Astrocyte of the spinal cord (primary cell): ENCODE measurements around the gene RERE.

ENCODE experiments used
- DNase-seq: peaks from one replicate; pipeline ENCODE4 v3.0.0; 2011; ENCODE audit warnings: low read depth, low spot score
- H3K4me3 ChIP-seq: 2 replicates; pipeline ENCODE4 v1.5.1; 2011; ENCODE audit warnings: low read depth, mild to moderate bottlenecking, low read length, moderate library complexity
- in situ Hi-C: cut with HindIII; loops from 2 replicates; pipeline ENCODE4 v1.10.0; 2017; ENCODE audit warnings: low sequenced_read_pairs
- TF ChIP-seq, protein P1 (sequence below): IDR thresholded peaks from 2 replicates; pipeline ENCODE4 v1.5.1; 2012; ENCODE audit warnings: low read depth, mild to moderate bottlenecking, low read length, inconsistent platforms

RERE gene

DNA sequence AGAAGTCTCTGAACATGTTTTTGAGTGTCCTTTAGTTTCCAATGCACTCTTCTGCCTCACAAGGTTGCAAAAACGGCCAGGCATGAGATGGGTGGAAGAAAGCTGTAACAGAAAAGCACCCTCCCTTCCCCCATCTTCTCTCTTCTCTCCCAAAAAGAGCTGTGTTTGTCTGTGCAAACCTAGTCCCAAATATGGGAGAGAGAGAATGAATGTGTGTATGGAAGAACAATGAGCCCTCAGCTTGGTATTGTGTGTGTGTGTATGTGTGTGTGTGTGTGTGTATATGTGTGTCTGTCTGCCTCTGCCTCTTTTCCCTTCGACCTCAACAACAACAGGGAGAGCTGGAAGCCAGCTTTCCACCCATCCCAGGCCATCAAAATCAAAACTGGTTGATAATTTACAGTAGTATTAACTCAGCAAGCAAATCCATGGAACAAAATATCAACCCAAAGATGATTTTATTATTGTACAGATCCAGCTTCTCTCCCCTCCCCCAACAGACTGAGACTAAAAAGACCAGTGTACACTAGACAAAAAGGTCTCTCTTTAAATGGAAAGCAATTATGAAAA, 1.8 kb downstream of the RERE start:
- in situ Hi-C loops: no loop called here
- DNase-seq: peak; percentile 38
- TF ChIP-seq, protein P1, sequence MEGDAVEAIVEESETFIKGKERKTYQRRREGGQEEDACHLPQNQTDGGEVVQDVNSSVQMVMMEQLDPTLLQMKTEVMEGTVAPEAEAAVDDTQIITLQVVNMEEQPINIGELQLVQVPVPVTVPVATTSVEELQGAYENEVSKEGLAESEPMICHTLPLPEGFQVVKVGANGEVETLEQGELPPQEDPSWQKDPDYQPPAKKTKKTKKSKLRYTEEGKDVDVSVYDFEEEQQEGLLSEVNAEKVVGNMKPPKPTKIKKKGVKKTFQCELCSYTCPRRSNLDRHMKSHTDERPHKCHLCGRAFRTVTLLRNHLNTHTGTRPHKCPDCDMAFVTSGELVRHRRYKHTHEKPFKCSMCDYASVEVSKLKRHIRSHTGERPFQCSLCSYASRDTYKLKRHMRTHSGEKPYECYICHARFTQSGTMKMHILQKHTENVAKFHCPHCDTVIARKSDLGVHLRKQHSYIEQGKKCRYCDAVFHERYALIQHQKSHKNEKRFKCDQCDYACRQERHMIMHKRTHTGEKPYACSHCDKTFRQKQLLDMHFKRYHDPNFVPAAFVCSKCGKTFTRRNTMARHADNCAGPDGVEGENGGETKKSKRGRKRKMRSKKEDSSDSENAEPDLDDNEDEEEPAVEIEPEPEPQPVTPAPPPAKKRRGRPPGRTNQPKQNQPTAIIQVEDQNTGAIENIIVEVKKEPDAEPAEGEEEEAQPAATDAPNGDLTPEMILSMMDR: no peak
- H3K4me3 ChIP-seq: peak overlapping the region; percentile 85

DNA sequence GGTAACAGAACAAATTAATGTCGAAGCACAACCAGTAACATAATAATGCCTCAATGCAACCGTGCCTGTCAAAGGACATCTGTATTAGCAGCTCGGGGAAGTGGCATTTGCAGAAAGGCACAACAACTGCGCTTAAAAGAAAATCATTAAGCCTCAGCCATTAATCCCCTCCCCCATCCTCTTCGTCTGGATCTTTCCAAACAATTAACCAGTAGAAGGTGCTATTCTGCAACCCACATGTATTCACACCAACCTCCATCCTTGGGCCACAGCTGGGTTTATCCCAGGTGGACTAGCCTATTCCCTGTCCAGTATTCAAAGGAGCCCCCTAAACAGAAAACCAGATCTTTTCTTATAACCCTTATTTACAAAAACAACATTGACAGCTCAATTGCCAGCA, 2.6 kb downstream of the RERE start:
- no peak overlapping the region for H3K4me3 ChIP-seq
- no peak for DNase-seq
- in situ Hi-C loops: no loop called here
- TF ChIP-seq, protein P1: no peak

DNA sequence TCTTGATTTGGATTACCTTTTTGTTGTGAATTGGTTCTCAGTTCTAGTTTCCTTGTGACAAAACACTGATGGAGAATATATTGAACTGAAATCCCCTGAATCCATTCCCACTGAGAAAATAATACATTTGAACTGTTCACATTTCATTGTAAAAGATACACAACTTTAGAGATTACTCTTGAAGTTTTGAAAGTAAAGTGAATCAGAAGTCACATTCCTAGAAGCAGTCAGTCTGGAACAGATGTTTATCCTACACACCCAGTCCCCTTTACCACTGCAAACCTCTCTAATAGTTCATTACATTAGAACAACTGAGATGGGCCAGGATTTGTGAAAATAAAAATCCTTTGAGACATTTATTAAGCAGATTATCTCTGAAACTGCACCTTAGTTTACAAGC, 3.4 kb downstream of the RERE start:
- DNase-seq: no peak
- TF ChIP-seq, protein P1: no peak
- H3K4me3 ChIP-seq: no peak overlapping the region
- in situ Hi-C loops: no loop called here

DNA sequence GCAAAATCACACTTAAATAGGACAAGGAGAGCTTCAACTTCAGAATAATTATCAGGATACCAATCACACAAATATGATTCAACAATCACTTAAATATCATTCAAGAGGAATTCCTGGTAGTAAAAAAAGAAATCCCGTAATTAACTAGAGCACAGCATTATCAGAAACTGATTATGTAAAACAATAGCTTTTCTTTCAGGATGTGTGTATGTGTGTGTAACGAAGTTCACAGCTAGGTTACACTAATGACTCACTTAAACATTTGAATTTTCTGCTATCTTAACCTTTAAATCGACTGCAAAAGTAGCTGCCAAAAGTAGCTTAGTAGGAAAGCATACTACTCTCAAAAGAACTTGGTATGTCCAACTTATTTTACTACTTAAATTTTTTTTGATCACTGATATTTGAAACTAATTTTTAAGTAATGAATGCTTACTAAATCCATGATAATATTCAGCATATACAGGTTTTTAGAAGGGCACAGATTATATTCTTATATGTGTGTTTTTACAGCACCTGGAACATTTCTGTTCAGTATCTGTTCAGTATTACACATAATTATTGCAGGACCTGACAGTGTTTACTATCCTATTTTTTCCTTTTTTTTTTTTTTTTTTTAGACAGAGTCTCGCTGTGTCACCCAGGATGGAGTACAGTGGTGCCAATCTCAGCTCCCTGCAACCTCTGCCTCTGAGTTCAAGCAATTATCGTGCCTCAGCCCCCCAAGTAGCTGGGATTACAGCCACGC, 4.2 kb downstream of the RERE start:
- in situ Hi-C loops: no loop called here
- peak; percentile 41 for DNase-seq
- H3K4me3 ChIP-seq: no peak overlapping the region

DNA sequence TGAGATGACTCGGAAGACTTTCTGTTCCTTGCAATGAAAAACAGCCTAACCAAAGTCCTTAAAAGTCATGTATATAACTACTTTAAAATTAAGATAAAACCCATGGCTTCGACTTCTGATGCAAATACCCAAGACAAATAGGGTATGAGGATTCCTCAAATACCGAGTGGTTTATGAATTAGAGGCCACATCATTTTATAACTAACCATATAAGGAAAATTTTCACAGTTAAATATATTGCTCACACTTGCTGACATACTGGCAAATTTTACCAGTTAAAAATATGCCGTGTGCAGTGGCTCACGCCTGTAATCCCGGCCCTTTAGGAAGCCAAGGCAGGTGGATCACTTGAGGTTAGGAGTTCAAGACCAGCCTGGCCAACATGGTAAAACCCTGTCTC, 5.4 kb downstream of the RERE start:
- DNase-seq: no peak
- H3K4me3 ChIP-seq: no peak overlapping the region
- TF ChIP-seq, protein P1: no peak
- in situ Hi-C loops: no loop called here

More for the DNA sequence above, 4.2 kb downstream of the RERE start:
- TF ChIP-seq, protein P1: no peak

GRCh38 chr1:8810987-8811386, 6.5 kb downstream of the RERE start:
- in situ Hi-C loops: no loop called here
- DNase-seq: no peak
- H3K4me3 ChIP-seq: no peak overlapping the region
- TF ChIP-seq, protein P1: no peak
